ENCODE measurements around the gene VAMP4.

DNA sequence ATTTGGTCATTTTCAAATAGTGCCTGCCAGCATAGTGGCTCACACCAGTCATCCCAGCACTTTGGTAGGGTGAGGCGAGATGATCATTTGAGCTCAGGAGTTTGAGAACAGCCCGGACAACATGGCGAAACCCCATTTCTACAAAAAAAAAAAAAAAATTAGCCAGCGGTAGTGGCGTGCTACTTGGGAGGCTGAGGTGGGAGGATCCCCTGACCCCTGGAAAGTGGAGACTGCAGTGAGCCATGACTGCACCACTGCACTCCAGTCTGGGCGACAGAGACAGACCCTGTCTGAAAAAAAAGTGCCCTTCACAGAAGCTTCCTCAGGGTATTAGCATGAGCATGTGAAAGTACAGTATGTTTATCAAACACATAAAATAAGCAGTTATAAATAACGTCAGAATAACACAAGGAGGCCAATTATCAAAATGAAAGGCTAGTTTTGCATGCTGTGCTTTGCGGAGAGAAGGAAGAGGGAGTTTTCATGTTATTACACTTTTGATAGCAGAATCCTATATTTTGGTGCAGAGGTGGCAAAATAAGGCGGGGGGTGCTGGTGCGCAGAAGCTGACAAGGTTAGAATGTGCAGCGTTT is 38.8 kb upstream of the VAMP4 start:
- TF ChIP-seq, protein P1, sequence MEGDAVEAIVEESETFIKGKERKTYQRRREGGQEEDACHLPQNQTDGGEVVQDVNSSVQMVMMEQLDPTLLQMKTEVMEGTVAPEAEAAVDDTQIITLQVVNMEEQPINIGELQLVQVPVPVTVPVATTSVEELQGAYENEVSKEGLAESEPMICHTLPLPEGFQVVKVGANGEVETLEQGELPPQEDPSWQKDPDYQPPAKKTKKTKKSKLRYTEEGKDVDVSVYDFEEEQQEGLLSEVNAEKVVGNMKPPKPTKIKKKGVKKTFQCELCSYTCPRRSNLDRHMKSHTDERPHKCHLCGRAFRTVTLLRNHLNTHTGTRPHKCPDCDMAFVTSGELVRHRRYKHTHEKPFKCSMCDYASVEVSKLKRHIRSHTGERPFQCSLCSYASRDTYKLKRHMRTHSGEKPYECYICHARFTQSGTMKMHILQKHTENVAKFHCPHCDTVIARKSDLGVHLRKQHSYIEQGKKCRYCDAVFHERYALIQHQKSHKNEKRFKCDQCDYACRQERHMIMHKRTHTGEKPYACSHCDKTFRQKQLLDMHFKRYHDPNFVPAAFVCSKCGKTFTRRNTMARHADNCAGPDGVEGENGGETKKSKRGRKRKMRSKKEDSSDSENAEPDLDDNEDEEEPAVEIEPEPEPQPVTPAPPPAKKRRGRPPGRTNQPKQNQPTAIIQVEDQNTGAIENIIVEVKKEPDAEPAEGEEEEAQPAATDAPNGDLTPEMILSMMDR (conservative IDR thresholded peaks at IDR 0.05 in 1 of 2, IDR thresholded peaks at IDR 0.05 in 1 of 2; ENCODE audit: extremely low read depth in 1 of 2, insufficient read depth in 1 of 2, low read depth in 1 of 2, low read length in 2 of 2) = no peak
- no peak for TF ChIP-seq EZH2 (IDR thresholded peaks at IDR 0.05; ENCODE audit: borderline replicate concordance, low read length)
